Measurements from ENCODE around the gene CYSLTR2.

Gene CYSLTR2

GRCh38 chr13:48746821-48747220, 93.1 kb downstream of the CYSLTR2 start:
- DNase-seq, result no peak

GRCh38 chr13:48748681-48749080, 95.0 kb downstream of the CYSLTR2 start:
- no peak for DNase-seq

DNA sequence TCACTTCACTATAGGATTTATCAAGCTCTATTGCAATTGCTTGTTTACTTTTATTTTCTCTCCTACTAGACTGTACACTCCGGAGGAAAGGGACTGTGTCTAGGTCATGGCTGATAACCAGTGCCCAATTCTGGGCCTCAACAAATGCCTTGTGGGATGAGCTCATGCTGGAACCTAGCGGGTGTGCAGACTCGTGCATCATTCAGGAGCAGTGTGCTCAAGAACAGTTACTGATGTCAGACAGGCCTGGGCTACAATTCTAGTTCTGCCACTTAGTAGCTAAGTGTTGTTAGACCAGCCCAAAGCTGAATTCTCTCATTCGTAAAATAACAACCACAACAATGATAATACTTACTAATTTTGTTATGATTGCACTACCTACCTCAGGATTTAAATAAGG, 95.4 kb downstream of the CYSLTR2 start:
- DNase-seq, result no peak

- DNase-seq, result no peak
Measured at GRCh38 chr13:48749699-48750473, 96.2 kb downstream of the CYSLTR2 start.

GRCh38 chr13:48750588-48751383, 97.1 kb downstream of the CYSLTR2 start:
- DNase-seq, result no peak

- no peak for DNase-seq
Measured at GRCh38 chr13:48760626-48761025, 106.9 kb downstream of the CYSLTR2 start.
